ENCODE results near the gene DHTKD1.
"Not testable (repeated sequence)": the region's sequence is repeated elsewhere in the genome, so short reads cannot be mapped to it uniquely, and the experiment has no call there.

The DHTKD1 gene

DNA sequence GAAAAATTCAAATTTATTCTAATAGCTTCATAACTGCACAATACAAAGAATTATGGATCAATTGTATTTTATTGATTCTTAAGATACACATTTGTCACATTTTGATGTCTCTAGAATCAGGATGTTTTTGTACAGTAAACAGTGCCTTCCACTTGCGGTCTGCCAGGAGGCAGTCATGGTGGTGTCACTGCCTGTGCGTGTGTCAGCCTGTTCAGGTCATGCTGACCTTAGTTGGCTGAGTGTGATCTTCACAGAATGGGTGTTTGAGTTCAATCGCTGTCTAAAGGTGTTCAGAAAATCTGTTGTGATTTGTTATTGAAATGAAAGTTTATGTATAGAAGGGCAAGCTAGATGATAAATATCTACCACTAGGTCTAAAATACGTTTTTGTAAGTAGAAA, 81.4 kb downstream of the DHTKD1 start:
- DNase-seq = no peak

DNA sequence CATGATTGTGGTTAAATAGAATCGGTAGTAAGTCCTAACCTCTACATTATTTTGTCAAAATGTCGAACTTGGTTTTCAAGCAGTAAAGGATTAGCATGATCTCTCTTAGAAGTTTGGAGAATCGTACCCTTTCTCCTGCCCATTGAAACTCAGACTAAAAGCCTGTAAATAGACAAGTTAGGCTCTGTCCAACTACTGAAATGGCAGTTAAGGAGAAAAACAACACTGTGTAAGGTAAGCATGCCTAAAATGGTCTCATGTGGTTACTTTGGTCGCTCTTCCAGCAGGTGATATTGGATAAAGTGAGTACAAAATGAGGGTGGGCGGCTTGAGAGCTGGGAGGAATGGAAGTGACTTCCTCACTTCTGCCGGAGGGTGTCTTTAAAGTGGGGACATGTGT, 85.8 kb downstream of the DHTKD1 start:
- DNase-seq = no peak

DNA sequence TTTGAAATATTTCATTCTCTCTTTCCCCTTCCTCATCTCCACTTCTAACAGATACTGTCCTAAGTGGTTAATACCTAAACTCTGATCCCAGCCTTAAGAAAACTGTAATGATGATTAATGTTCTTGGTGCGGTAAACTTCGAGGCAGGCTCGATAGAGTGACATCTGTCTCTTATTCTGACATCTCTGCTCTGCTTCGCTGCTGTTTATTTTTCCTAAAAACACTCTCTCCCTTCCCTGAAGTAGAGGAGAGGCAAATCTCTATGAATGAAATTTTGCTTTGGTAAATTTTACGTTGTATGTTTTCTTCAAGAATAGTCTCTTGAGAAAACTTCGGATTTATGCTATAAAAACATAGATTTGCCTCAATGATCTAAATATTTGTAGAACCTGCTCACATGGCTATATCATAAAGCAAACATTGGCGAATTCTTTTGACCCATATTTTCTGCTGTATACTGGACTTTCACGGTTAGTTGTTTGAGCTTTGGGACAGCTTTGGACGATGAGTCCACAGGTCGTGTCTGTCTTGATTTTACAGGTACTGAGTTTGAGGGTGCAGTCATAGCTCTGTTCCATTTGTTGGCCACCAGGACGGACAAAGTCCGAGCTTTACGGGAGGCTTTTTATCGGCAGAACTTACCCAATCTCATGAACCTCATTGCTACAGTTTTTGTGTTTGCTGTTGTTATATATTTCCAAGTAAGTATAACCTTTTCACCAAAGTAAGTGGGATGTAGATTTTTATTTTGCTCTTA, 87.8 kb downstream of the DHTKD1 start:
- DNase-seq = no peak

DNA sequence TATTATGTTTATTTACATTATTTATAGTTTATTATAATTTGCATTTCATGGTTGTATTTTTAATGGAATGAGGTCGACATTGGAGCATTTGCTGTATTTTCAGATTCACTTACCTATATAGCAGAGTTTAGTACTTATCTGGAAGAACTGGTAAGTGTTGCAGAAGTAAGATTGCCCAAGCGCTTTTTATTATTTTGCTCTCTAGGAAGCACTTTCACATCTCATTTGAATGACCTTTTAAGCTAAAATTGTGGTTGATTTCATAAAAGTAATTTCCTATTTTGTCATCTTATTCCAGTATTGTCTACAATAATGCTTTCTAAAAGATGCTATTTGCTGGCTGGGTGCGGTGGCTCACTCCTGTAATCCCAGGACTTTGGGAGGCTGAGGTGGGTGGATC, 89.4 kb downstream of the DHTKD1 start:
- DNase-seq = no peak

DNA sequence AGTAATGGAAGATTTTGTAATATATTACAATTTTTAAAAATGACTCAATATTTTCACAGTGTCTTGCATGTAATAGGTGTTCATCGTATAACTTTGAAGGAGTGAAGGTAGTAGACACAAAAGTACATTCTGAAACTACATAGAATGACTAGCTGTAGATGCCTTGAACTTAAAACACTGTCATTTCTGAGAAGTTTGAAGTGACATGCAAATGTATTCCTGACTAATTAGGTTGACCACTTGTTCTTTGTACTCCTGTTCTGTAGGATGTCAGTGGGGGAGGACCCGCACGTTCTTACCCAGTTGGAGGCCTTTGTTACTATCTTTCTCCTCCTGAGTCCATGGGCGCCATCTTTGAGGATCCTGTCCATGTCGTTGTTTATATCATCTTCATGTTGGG, 91.9 kb downstream of the DHTKD1 start:
- DNase-seq = no peak

DNA sequence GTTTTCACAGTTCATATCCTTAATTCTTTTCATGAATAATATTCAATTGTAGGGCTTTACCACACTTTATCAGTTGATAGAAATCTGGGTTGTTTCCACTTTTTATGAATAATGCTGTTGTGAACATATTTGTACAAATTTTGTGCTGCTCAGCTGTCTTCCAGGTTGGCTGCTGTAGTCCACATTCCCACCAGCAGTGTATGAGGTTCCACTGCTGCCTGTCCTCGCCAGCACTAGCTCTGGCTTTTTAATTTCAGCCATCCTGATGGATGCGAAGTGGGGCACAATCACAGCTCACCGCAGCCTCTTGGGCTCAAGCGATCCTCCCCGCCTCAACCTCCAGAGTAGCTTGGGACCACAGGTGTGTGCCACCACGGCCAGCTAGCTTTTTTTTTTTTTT, 94.2 kb downstream of the DHTKD1 start:
- no peak for DNase-seq

DNA sequence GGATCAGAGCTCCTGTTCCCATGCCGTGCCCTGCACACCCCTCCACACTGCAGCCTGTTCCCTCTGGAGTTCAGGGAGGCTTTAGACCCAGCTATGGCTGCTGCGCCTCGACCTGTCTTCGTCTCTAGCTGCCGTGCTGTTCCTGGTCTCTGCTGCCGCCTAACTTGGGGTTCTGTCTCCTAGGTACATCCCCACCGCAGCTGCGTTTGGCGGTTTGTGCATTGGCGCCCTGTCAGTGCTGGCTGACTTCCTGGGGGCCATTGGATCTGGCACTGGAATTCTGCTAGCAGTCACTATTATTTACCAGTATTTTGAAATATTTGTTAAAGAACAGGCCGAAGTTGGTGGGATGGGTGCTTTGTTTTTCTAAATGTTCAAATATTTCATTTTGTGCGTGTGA, 95.3 kb downstream of the DHTKD1 start:
- DNase-seq = no peak

DNA sequence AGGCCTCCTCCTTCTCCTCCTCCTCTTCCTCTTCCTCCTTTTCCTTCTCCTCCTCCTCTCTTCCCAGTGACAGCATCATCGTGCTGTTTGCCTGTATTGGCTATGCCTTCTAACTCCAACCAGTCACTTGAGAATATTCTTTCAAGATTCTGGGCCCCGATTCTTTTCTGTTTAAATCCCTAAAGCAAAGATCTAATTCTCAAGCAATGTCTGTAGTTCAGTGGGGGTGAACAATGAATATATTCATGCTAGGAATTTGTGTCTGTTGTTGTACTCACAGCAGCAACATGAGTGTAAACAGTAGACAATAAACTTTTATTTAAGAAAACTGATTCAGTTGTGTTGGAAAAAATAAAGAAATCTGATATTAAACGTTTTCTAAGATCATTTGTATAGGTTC, 96.3 kb downstream of the DHTKD1 start:
- DNase-seq = no peak

DNA sequence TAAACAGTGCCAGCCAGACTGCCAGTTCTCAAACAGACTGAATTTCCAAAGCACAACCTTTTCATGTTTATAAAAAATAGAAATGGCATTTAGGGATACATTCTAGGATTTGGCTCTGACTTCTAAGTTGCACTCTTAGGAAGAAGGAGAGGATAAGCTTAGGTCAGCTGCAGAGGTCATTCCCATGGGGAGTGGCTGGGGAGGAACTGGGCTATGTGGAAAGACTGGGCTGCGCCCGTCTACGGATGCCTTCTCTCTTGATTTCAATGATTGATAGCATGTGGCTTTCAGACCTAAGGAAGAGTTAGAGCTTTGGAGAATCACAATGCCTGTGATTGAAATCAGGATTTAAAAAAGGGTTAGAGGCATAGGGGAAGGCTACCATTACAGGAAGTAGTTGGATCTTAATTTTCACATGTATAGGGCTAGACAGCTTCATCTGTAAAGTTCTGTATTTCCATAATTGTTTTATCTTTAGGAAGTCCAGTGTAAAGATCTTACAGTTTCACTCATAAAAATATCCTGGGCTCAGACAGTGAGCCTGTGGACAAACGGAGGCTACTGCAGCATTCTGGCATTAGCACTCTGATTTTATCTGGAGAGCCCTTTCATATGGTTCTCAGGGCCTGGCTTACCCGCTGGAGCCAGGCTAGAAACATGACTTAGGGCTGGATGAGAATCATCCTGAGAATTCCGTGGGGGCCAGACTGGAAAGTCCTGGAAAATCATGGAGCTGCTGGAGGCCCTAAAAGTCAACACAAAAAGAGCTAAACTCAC, 97.4 kb downstream of the DHTKD1 start:
- DNase-seq = no peak

DNA sequence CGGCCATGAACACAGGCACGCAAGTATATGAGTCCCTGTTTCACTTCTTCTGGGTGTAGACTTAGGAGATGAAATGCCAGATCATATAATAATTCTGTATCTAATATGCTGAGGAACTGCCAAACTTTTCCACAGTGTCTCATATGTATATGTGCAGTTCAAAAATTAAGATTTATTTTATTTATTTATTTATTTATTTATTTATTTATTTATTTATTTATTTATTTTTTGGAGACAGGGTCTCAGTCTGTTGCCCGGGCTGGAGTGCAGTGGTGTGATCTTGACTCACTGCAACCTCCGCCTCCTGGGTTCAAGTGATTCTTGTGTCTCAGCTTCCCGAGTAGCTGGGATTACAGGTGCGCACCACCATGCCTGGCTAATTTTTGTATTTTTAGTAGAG, 102.8 kb downstream of the DHTKD1 start:
- DNase-seq = not testable (repeated sequence)

Measured in T-helper 1 cell (primary cell).